ENCODE measurements around the gene SVOPL.

The SVOPL gene

DNA sequence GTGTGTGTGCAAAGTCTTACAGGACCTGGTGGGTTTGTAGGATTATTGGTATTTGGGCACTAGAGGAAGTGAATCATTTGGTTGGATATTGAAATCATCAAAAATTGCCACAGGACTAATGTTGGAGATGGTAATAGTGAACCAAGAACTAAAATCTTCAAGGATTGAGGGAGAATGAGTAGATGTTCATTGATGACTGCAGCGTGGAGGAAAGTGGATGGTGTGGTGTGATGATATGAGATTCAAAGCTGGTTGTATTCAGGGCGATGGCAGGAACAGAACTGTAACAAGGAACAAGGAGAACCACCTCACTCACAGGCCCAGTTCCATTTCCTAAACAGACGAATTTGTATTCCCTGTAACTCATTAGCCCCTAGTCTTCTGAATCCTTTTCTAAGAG is 150.8 kb downstream of the SVOPL start:
- TF ChIP-seq, protein P1, sequence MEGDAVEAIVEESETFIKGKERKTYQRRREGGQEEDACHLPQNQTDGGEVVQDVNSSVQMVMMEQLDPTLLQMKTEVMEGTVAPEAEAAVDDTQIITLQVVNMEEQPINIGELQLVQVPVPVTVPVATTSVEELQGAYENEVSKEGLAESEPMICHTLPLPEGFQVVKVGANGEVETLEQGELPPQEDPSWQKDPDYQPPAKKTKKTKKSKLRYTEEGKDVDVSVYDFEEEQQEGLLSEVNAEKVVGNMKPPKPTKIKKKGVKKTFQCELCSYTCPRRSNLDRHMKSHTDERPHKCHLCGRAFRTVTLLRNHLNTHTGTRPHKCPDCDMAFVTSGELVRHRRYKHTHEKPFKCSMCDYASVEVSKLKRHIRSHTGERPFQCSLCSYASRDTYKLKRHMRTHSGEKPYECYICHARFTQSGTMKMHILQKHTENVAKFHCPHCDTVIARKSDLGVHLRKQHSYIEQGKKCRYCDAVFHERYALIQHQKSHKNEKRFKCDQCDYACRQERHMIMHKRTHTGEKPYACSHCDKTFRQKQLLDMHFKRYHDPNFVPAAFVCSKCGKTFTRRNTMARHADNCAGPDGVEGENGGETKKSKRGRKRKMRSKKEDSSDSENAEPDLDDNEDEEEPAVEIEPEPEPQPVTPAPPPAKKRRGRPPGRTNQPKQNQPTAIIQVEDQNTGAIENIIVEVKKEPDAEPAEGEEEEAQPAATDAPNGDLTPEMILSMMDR (IDR thresholded peaks at IDR 0.05; ENCODE audit: insufficient read depth, low read depth, low read length, missing control alignments) = no peak
- H3K4me3 ChIP-seq (ENCODE audit: low read depth, low read length) = no peak overlapping the region
- no peak for DNase-seq (ENCODE audit: low read depth)

DNA sequence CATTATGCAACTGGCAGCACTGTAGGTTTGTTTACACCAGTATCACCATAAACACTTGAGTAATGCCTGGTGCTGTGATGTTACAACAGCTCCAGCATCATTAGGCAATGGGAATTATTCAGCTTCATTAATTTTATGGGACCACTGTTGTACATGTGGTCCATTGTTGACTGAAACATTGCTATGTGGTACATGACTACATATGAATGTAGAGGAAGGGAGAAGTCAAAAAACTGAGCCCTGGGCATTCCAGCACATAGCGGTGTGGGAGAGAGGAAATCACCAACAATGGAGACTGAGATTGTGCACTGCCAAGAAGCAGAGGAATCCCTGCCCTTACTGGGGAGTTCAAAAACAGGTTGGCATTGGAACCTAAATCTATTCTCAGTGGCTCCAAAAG is 152.1 kb downstream of the SVOPL start:
- no peak overlapping the region for H3K4me3 ChIP-seq (ENCODE audit: low read depth, low read length)
- no peak for DNase-seq (ENCODE audit: low read depth)
- TF ChIP-seq, protein P1 (IDR thresholded peaks at IDR 0.05; ENCODE audit: insufficient read depth, low read depth, low read length, missing control alignments) = no peak

DNA sequence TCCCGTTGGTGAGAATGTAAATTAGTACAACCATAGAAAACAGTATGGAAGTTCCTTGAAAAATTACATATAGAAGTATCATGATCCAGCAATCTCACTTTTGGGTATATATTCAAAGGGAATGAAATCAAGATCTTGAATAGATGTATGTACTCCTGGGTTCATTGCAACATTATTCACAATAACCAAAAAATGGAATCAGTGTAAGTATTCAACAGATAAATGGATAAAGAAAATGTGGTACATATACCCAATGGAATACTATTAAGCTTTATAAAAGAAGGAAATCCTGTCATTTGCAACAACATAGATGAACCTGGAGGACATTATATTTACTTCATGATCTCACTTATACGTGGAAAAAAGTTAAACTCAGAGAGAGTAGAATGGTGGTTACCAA is 154.3 kb downstream of the SVOPL start:
- no peak overlapping the region for H3K4me3 ChIP-seq (ENCODE audit: low read depth, low read length)
- no peak for DNase-seq (ENCODE audit: low read depth)
- TF ChIP-seq, protein P1 (IDR thresholded peaks at IDR 0.05; ENCODE audit: insufficient read depth, low read depth, low read length, missing control alignments) = no peak

DNA sequence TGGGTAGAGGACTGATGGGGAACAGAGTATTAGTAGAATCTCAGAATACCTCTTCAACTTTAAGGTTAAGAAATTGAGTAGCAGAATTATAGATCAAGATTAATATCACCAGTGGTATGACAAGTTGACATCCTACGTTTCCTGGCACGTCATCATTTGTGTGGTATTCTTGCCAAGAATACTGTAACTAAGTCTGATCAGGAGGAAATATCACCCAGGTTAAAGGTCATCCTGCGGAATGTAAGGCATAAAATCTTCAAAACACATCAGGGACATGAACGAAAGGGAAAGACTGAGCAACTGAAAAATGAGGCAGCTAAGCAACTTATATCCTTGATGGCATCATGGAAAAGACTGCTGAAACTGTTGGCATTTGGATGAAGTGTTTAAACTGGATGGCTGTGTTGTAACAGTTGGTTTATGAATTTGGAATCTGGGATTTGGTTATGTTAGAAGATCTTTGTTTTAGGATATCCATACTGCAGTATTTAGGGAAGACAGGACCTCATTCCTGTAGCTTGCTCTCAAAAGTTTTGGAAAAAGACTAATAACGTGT is 155.0 kb downstream of the SVOPL start:
- TF ChIP-seq, protein P1 (IDR thresholded peaks at IDR 0.05; ENCODE audit: insufficient read depth, low read depth, low read length, missing control alignments) = no peak
- no peak for DNase-seq (ENCODE audit: low read depth)
- no peak overlapping the region for H3K4me3 ChIP-seq (ENCODE audit: low read depth, low read length)

DNA sequence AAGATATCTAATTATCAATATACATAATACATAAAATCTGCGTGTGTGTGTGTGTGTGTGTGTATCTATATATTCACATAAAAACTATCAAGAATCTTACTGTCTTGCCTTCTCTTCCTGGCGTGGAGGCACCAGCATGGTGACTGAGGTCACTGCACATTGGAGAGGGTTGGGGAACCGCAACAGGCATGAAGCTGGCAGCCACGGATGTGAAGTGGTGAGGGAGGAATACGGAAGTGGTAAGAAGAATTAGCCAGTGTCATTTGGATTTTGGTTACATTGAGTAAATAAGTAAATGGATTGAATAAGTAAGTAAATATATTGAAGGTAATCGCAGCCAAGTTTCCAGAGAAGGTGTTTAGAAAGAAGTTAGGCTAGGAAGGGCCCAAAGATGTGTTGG is 156.0 kb downstream of the SVOPL start:
- TF ChIP-seq, protein P1 (IDR thresholded peaks at IDR 0.05; ENCODE audit: insufficient read depth, low read depth, low read length, missing control alignments) = no peak
- no peak for DNase-seq (ENCODE audit: low read depth)
- H3K4me3 ChIP-seq (ENCODE audit: low read depth, low read length) = no peak overlapping the region

All from GM12865 (cell line).